HK-2 (cell line): ENCODE data around the gene MFSD6.

Experiments used
- DNase-seq: peaks from one replicate; pipeline ENCODE4 v3.0.0-alpha.2; 2018; ENCODE audit not compliant: unreplicated experiment

MFSD6 gene

GRCh38 chr2:190530248-190530900 is 122.2 kb downstream of the MFSD6 start:
- DNase-seq = no peak

- no peak for DNase-seq
Observed at GRCh38 chr2:190532581-190532980, 124.4 kb downstream of the MFSD6 start.

GRCh38 chr2:190533175-190533967 is 125.2 kb downstream of the MFSD6 start:
- DNase-seq = no peak

GRCh38 chr2:190533968-190534309 is 125.8 kb downstream of the MFSD6 start:
- no peak for DNase-seq

- DNase-seq = peak; percentile 83
Observed at GRCh38 chr2:190534310-190535120, 126.4 kb downstream of the MFSD6 start, which contains the start of gene NEMP2. Gene NEMP2 (minus strand): TSS chr2:190534722. CDS start chr2:190534655, 67 bp downstream.

- no peak for DNase-seq
Observed at GRCh38 chr2:190535121-190535439, 126.9 kb downstream of the MFSD6 start.

GRCh38 chr2:190535586-190535985 is 127.4 kb downstream of the MFSD6 start:
- no peak for DNase-seq

GRCh38 chr2:190537765-190538164 is 129.6 kb downstream of the MFSD6 start:
- no peak for DNase-seq

GRCh38 chr2:190538201-190538600 is 130.0 kb downstream of the MFSD6 start:
- no peak for DNase-seq

- no peak for DNase-seq
Observed at GRCh38 chr2:190540048-190540447, 131.9 kb downstream of the MFSD6 start.

- DNase-seq = no peak
Observed at GRCh38 chr2:190545093-190545492, 136.9 kb downstream of the MFSD6 start.

- no peak for DNase-seq
Observed at GRCh38 chr2:190545555-190546385, 137.6 kb downstream of the MFSD6 start.

- no peak for DNase-seq
Observed at GRCh38 chr2:190546734-190547133, 138.6 kb downstream of the MFSD6 start.

GRCh38 chr2:190547886-190548285 is 139.7 kb downstream of the MFSD6 start:
- no peak for DNase-seq

GRCh38 chr2:190550137-190550536 is 142.0 kb downstream of the MFSD6 start:
- DNase-seq = no peak
